Measurements from ENCODE around the gene TEDC2. TPM values are rescaled to one million over a fixed set of nuclear protein-coding genes. Genes with fewer than 3 reads are reported as not detected.

Gene TEDC2
- total and polyA plus RNA-seq, 7 experiments from 2014 or later, result 0.32 to 16.7 (median 0.62) TPM; not detected in 1

- no peak overlapping the region for H3K27ac ChIP-seq (ENCODE audit: low read depth, low read length)
- POLR2A ChIA-PET, result no interaction called here
- Mint-ChIP-seq H3K27ac (no peak overlapping the region), H3K4me1 (peaks cover 0 to 20% (median 0%) of the 10 kb centered on the region in 7 donors), H3K27me3 (no peaks in the 10 kb centered on the region), H3K4me3 (no peak overlapping the region), H3K9me3 (no peaks in the 10 kb centered on the region), H3K36me3 (no peaks in the 10 kb centered on the region)
- H3K36me3 ChIP-seq (ENCODE audit: control insufficient read depth in 2 of 3, insufficient read depth in 3 of 3, low read length in 3 of 3), result no peaks in the 10 kb centered on the region
- no peaks in the 10 kb centered on the region for H3K27me3 ChIP-seq (ENCODE audit: control insufficient read depth in 2 of 2, insufficient read depth in 2 of 2, low read length in 2 of 2)
- H3K4me3 ChIP-seq (ENCODE audit: low read length), result no peak overlapping the region
- intact Hi-C loops (cut with micrococcal nuclease), result no loop called here
- no peaks in the 10 kb centered on the region for H3K9me3 ChIP-seq (ENCODE audit: control insufficient read depth in 2 of 3, low read length in 3 of 3)
- CTCF ChIA-PET, result no interaction called here
- peak in 1 of 9 donors; percentile 2 for DNase-seq
- H3K4me1 ChIP-seq (ENCODE audit: control insufficient read depth in 2 of 2, insufficient read depth in 2 of 2, low read length in 2 of 2), result no peaks in the 10 kb centered on the region
- no peak for ATAC-seq
Measured at GRCh38 chr16:2505695-2506094, 45.8 kb downstream of the TEDC2 start.

GRCh38 chr16:2507052-2507659, 47.2 kb downstream of the TEDC2 start:
- H3K36me3 Mint-ChIP-seq, result no peaks in the 10 kb centered on the region
- no peaks in the 10 kb centered on the region for H3K9me3 ChIP-seq (ENCODE audit: control insufficient read depth in 2 of 3, low read length in 3 of 3)
- ChIA-PET CTCF (no interaction called here), POLR2A (no interaction called here)
- H3K4me3 ChIP-seq (ENCODE audit: low read length), result no peak overlapping the region
- no peak overlapping the region for H3K27ac ChIP-seq (ENCODE audit: low read depth, low read length)
- no peaks in the 10 kb centered on the region for H3K36me3 ChIP-seq (ENCODE audit: control insufficient read depth in 2 of 3, insufficient read depth in 3 of 3, low read length in 3 of 3)
- DNase-seq (peak in 2 of 9 donors; percentile 6 to 10), ATAC-seq (peak; percentile 33)
- no peaks in the 10 kb centered on the region for H3K27me3 ChIP-seq (ENCODE audit: control insufficient read depth in 2 of 2, insufficient read depth in 2 of 2, low read length in 2 of 2)
- peaks cover 0 to under 1% (median 0%) of the 10 kb centered on the region in 5 donors for H3K27me3 Mint-ChIP-seq
- intact Hi-C loops (cut with micrococcal nuclease), result no loop called here
- H3K4me1 Mint-ChIP-seq, result peaks cover 0 to 24% (median 2%) of the 10 kb centered on the region in 7 donors
- no peak overlapping the region for H3K4me3 Mint-ChIP-seq
- no peak overlapping the region for H3K27ac Mint-ChIP-seq
- H3K4me1 ChIP-seq (ENCODE audit: control insufficient read depth in 2 of 2, insufficient read depth in 2 of 2, low read length in 2 of 2), result no peaks in the 10 kb centered on the region
- H3K9me3 Mint-ChIP-seq, result no peaks in the 10 kb centered on the region

- Histone ChIP-seq H3K27ac (ENCODE audit: low read depth, low read length) (no peak overlapping the region), H3K27me3 (ENCODE audit: control insufficient read depth in 2 of 2, insufficient read depth in 2 of 2, low read length in 2 of 2) (no peaks in the 10 kb centered on the region), H3K36me3 (ENCODE audit: control insufficient read depth in 2 of 3, insufficient read depth in 3 of 3, low read length in 3 of 3) (no peaks in the 10 kb centered on the region), H3K4me1 (ENCODE audit: control insufficient read depth in 2 of 2, insufficient read depth in 2 of 2, low read length in 2 of 2) (no peaks in the 10 kb centered on the region), H3K9me3 (ENCODE audit: control insufficient read depth in 2 of 3, low read length in 3 of 3) (no peaks in the 10 kb centered on the region), H3K4me3 (ENCODE audit: low read length) (no peak overlapping the region)
- intact Hi-C loops (cut with micrococcal nuclease), result no loop called here
- H3K27me3 Mint-ChIP-seq, result peaks cover 0 to 3% (median 0%) of the 10 kb centered on the region in 5 donors
- peak in 1 of 9 donors; percentile 3 for DNase-seq
- ChIA-PET POLR2A (interaction anchor here (1.8 kb wide), 1 partner anchor 13 kb away, joined by 6 read pairs; the partner anchor contains the start of gene AMDHD2), CTCF (no interaction called here)
- ATAC-seq, result peak; percentile 64
- no peaks in the 10 kb centered on the region for H3K36me3 Mint-ChIP-seq
- H3K27ac Mint-ChIP-seq, result no peak overlapping the region
- no peak overlapping the region for H3K4me3 Mint-ChIP-seq
- H3K9me3 Mint-ChIP-seq, result no peaks in the 10 kb centered on the region
- peaks cover 5 to 29% (median 6%) of the 10 kb centered on the region in 7 donors for H3K4me1 Mint-ChIP-seq
Measured at GRCh38 chr16:2507665-2508064, 47.8 kb downstream of the TEDC2 start.

GRCh38 chr16:2508722-2509400, 49.0 kb downstream of the TEDC2 start:
- H3K4me1 Mint-ChIP-seq, result peaks cover 9 to 35% (median 13%) of the 10 kb centered on the region in 7 donors
- H3K4me3 Mint-ChIP-seq, result no peak overlapping the region
- Histone ChIP-seq H3K36me3 (ENCODE audit: control insufficient read depth in 2 of 3, insufficient read depth in 3 of 3, low read length in 3 of 3) (peaks cover 0 to 1% (median 0%) of the 10 kb centered on the region in 3 experiments), H3K27ac (ENCODE audit: low read depth, low read length) (no peak overlapping the region), H3K9me3 (ENCODE audit: control insufficient read depth in 2 of 3, low read length in 3 of 3) (no peaks in the 10 kb centered on the region), H3K4me3 (ENCODE audit: low read length) (no peak overlapping the region), H3K27me3 (ENCODE audit: control insufficient read depth in 2 of 2, insufficient read depth in 2 of 2, low read length in 2 of 2) (no peaks in the 10 kb centered on the region), H3K4me1 (ENCODE audit: control insufficient read depth in 2 of 2, insufficient read depth in 2 of 2, low read length in 2 of 2) (peaks cover 5 to 6% of the 10 kb centered on the region in 2 donors)
- H3K9me3 Mint-ChIP-seq, result no peaks in the 10 kb centered on the region
- no peaks in the 10 kb centered on the region for H3K36me3 Mint-ChIP-seq
- intact Hi-C loops (cut with micrococcal nuclease), result no loop called here
- ATAC-seq (no peak), DNase-seq (peak in 1 of 9 donors; percentile 2)
- H3K27ac Mint-ChIP-seq, result no peak overlapping the region
- POLR2A ChIA-PET, result interaction anchor here (1.5 to 1.8 kb wide), 2 partner anchors 11 to 23 kb away, joined by 4 to 6 read pairs; partner anchors contain the start of gene AMDHD2
- CTCF ChIA-PET, result no interaction called here
- peaks cover 0 to 3% (median 0%) of the 10 kb centered on the region in 5 donors for H3K27me3 Mint-ChIP-seq

GRCh38 chr16:2511128-2511800, 51.4 kb downstream of the TEDC2 start:
- Mint-ChIP-seq H3K4me1 (peaks cover 22 to 47% (median 26%) of the 10 kb centered on the region in 7 donors), H3K4me3 (peak overlapping the region in 1 of 10 donors; percentile 18), H3K36me3 (no peaks in the 10 kb centered on the region), H3K27me3 (peaks cover 0 to 3% (median 0%) of the 10 kb centered on the region in 5 donors), H3K27ac (peak overlapping the region in 2 of 9 donors; percentile 19 to 31), H3K9me3 (no peaks in the 10 kb centered on the region)
- DNase-seq (peak in 2 of 9 donors; percentile 7 to 21), ATAC-seq (no peak)
- no peak overlapping the region for H3K27ac ChIP-seq (ENCODE audit: low read depth, low read length)
- no peaks in the 10 kb centered on the region for H3K9me3 ChIP-seq (ENCODE audit: control insufficient read depth in 2 of 3, low read length in 3 of 3)
- peaks cover 0 to 10% (median 0%) of the 10 kb centered on the region in 3 experiments for H3K36me3 ChIP-seq (ENCODE audit: control insufficient read depth in 2 of 3, insufficient read depth in 3 of 3, low read length in 3 of 3)
- H3K4me3 ChIP-seq (ENCODE audit: low read length), result no peak overlapping the region
- CTCF ChIA-PET, result interaction anchor here (1.5 kb wide), 1 partner anchor 21 kb away, joined by 4 read pairs; no protein-coding TSS in a partner anchor
- no peaks in the 10 kb centered on the region for H3K27me3 ChIP-seq (ENCODE audit: control insufficient read depth in 2 of 2, insufficient read depth in 2 of 2, low read length in 2 of 2)
- intact Hi-C loops (cut with micrococcal nuclease), result loop anchor here (5.0 to 10.0 kb wide), 4 partner anchors 286 to 1019 kb away; partner anchors contain the start of genes E4F1 (in 1 of the 2), RPS2 (in 1 of the 2) and TELO2 (in 1 of the 2)
- H3K4me1 ChIP-seq (ENCODE audit: control insufficient read depth in 2 of 2, insufficient read depth in 2 of 2, low read length in 2 of 2), result peaks cover 19 to 21% of the 10 kb centered on the region in 2 donors
- POLR2A ChIA-PET, result interaction anchor here (1.4 kb wide), 1 partner anchor 306 kb away, joined by 3 read pairs; the partner anchor contains the start of gene MLST8

Data from naive thymus-derived CD4-positive, alpha-beta T cell (primary cell).